Measurements from ENCODE around the gene TIMP4.

The TIMP4 gene

GRCh38 chr3:12159227-12159601 is 502 bp upstream of the TIMP4 start:
- Histone ChIP-seq H3K36me3 (ENCODE audit: insufficient read depth, insufficient read length, low read length) (peaks cover 26% of the 10 kb centered on the region), H3K9me3 (ENCODE audit: insufficient read depth, low read length) (no peaks in the 10 kb centered on the region), H3K4me3 (ENCODE audit: insufficient read length, low read depth) (no peak overlapping the region), H3K4me1 (ENCODE audit: insufficient read depth, insufficient read length) (peaks cover 14% of the 10 kb centered on the region), H3K9ac (ENCODE audit: insufficient read length, low read depth) (no peak overlapping the region), H3K27me3 (ENCODE audit: insufficient read depth, insufficient read length) (no peaks in the 10 kb centered on the region)
- TF ChIP-seq ZNF274 (IDR thresholded peaks at IDR 0.05; ENCODE audit: low read depth, low read length) (no peak), YY1 (IDR thresholded peaks at IDR 0.05; ENCODE audit: insufficient read depth, insufficient read length) (no peak), SUZ12 (IDR thresholded peaks at IDR 0.05; ENCODE audit: extremely low read depth, insufficient read depth, insufficient read length) (no peak)
- peak; percentile 91 for DNase-seq (ENCODE audit: low read depth, low spot score)

DNA sequence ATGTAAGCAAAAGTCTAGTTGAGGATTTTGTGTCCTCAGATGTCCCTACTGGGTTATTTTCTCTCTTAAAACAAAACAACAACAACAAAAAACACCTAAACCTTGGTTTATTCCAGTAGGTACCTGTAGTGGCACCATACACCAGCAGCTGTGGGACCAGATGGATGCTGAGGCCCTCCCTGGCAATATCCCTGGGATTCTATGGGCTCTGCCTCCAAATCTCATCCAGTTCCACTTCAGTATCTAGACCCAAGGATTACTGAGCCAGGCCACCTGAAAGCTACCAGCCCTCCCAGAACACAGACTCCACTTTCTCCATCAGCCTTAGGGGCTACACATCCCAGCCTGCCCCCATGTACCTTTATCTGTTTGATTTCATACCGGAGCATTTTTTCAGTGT is 1.7 kb downstream of the TIMP4 start:
- Histone ChIP-seq H3K4me3 (ENCODE audit: insufficient read length, low read depth) (no peak overlapping the region), H3K9ac (ENCODE audit: insufficient read length, low read depth) (no peak overlapping the region), H3K36me3 (ENCODE audit: insufficient read depth, insufficient read length, low read length) (peaks cover 40% of the 10 kb centered on the region), H3K27me3 (ENCODE audit: insufficient read depth, insufficient read length) (no peaks in the 10 kb centered on the region), H3K9me3 (ENCODE audit: insufficient read depth, low read length) (no peaks in the 10 kb centered on the region), H3K4me1 (ENCODE audit: insufficient read depth, insufficient read length) (peaks cover 14% of the 10 kb centered on the region)
- no peak for DNase-seq (ENCODE audit: low read depth, low spot score)
- TF ChIP-seq YY1 (IDR thresholded peaks at IDR 0.05; ENCODE audit: insufficient read depth, insufficient read length) (no peak), SUZ12 (IDR thresholded peaks at IDR 0.05; ENCODE audit: extremely low read depth, insufficient read depth, insufficient read length) (no peak), ZNF274 (IDR thresholded peaks at IDR 0.05; ENCODE audit: low read depth, low read length) (no peak)

GRCh38 chr3:12155828-12156227 is 2.9 kb downstream of the TIMP4 start:
- H3K4me3 ChIP-seq (ENCODE audit: insufficient read length, low read depth): no peak overlapping the region
- TF ChIP-seq ZNF274 (IDR thresholded peaks at IDR 0.05; ENCODE audit: low read depth, low read length) (no peak), SUZ12 (IDR thresholded peaks at IDR 0.05; ENCODE audit: extremely low read depth, insufficient read depth, insufficient read length) (no peak), YY1 (IDR thresholded peaks at IDR 0.05; ENCODE audit: insufficient read depth, insufficient read length) (no peak)
- H3K9me3 ChIP-seq (ENCODE audit: insufficient read depth, low read length): no peaks in the 10 kb centered on the region
- H3K36me3 ChIP-seq (ENCODE audit: insufficient read depth, insufficient read length, low read length): peaks cover 47% of the 10 kb centered on the region
- no peak for DNase-seq (ENCODE audit: low read depth, low spot score)
- H3K27me3 ChIP-seq (ENCODE audit: insufficient read depth, insufficient read length): no peaks in the 10 kb centered on the region
- peaks cover 11% of the 10 kb centered on the region for H3K4me1 ChIP-seq (ENCODE audit: insufficient read depth, insufficient read length)
- H3K9ac ChIP-seq (ENCODE audit: insufficient read length, low read depth): no peak overlapping the region

DNA sequence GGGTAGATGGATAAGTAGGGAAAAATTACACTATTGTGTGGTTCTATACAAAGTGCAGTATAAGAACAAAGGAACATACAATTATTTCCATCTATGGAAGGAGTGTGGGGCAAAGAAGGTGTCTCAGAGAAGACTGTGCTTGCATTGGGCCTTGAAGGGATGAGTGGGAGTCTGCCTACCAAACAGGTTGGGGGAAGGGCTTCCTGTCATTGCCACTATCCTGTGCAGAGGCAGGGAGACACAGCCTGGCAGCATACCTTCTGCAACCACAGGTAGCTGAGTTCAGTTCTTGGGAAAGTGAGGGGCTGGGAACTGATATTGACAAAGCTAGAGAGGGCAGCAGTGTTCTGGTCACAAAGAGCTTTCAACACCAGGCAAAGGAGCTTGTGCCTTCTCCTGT is 3.4 kb downstream of the TIMP4 start:
- H3K27me3 ChIP-seq (ENCODE audit: insufficient read depth, insufficient read length): no peaks in the 10 kb centered on the region
- H3K9ac ChIP-seq (ENCODE audit: insufficient read length, low read depth): no peak overlapping the region
- DNase-seq (ENCODE audit: low read depth, low spot score): no peak
- peaks cover 9% of the 10 kb centered on the region for H3K4me1 ChIP-seq (ENCODE audit: insufficient read depth, insufficient read length)
- TF ChIP-seq SUZ12 (IDR thresholded peaks at IDR 0.05; ENCODE audit: extremely low read depth, insufficient read depth, insufficient read length) (no peak), YY1 (IDR thresholded peaks at IDR 0.05; ENCODE audit: insufficient read depth, insufficient read length) (no peak), ZNF274 (IDR thresholded peaks at IDR 0.05; ENCODE audit: low read depth, low read length) (no peak)
- H3K36me3 ChIP-seq (ENCODE audit: insufficient read depth, insufficient read length, low read length): peaks cover 47% of the 10 kb centered on the region
- no peak overlapping the region for H3K4me3 ChIP-seq (ENCODE audit: insufficient read length, low read depth)
- H3K9me3 ChIP-seq (ENCODE audit: insufficient read depth, low read length): no peaks in the 10 kb centered on the region

DNA sequence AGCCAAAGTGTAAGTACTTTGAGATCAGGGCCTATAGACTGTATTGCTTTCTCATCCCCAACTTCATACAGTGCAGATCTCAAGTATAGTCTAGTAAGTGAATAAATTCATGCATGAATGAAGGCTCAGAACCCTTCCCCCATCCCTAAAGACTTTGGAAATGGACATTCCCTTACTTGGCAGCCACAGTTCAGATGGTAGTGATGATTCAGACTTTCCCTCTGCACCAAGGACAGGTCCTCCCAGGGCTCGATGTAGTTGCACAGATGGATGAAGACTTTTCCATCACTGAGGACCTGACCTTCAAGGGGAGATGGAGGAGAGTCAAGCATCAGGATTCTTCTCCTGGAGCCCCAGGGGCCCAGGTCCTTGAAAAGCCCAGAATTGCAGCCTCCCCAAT is 4.6 kb downstream of the TIMP4 start:
- H3K9ac ChIP-seq (ENCODE audit: insufficient read length, low read depth): no peak overlapping the region
- H3K4me3 ChIP-seq (ENCODE audit: insufficient read length, low read depth): no peak overlapping the region
- H3K4me1 ChIP-seq (ENCODE audit: insufficient read depth, insufficient read length): peaks cover 9% of the 10 kb centered on the region
- TF ChIP-seq ZNF274 (IDR thresholded peaks at IDR 0.05; ENCODE audit: low read depth, low read length) (no peak), SUZ12 (IDR thresholded peaks at IDR 0.05; ENCODE audit: extremely low read depth, insufficient read depth, insufficient read length) (no peak), YY1 (IDR thresholded peaks at IDR 0.05; ENCODE audit: insufficient read depth, insufficient read length) (no peak)
- H3K27me3 ChIP-seq (ENCODE audit: insufficient read depth, insufficient read length): no peaks in the 10 kb centered on the region
- H3K9me3 ChIP-seq (ENCODE audit: insufficient read depth, low read length): no peaks in the 10 kb centered on the region
- H3K36me3 ChIP-seq (ENCODE audit: insufficient read depth, insufficient read length, low read length): peaks cover 50% of the 10 kb centered on the region
- DNase-seq (ENCODE audit: low read depth, low spot score): no peak

GRCh38 chr3:12150112-12150511 is 8.6 kb downstream of the TIMP4 start:
- Histone ChIP-seq H3K9ac (ENCODE audit: insufficient read length, low read depth) (no peak overlapping the region), H3K4me1 (ENCODE audit: insufficient read depth, insufficient read length) (peaks cover 3% of the 10 kb centered on the region), H3K27me3 (ENCODE audit: insufficient read depth, insufficient read length) (no peaks in the 10 kb centered on the region), H3K9me3 (ENCODE audit: insufficient read depth, low read length) (no peaks in the 10 kb centered on the region), H3K4me3 (ENCODE audit: insufficient read length, low read depth) (no peak overlapping the region), H3K36me3 (ENCODE audit: insufficient read depth, insufficient read length, low read length) (peaks cover 48% of the 10 kb centered on the region)
- no peak for TF ChIP-seq ZNF274 (IDR thresholded peaks at IDR 0.05; ENCODE audit: low read depth, low read length)
- TF ChIP-seq YY1 (IDR thresholded peaks at IDR 0.05; ENCODE audit: insufficient read depth, insufficient read length): no peak
- TF ChIP-seq SUZ12 (IDR thresholded peaks at IDR 0.05; ENCODE audit: extremely low read depth, insufficient read depth, insufficient read length): no peak
- DNase-seq (ENCODE audit: low read depth, low spot score): no peak

- Histone ChIP-seq H3K9me3 (ENCODE audit: insufficient read depth, low read length) (no peaks in the 10 kb centered on the region), H3K9ac (ENCODE audit: insufficient read length, low read depth) (no peak overlapping the region), H3K36me3 (ENCODE audit: insufficient read depth, insufficient read length, low read length) (peaks cover 39% of the 10 kb centered on the region), H3K4me3 (ENCODE audit: insufficient read length, low read depth) (no peak overlapping the region), H3K4me1 (ENCODE audit: insufficient read depth, insufficient read length) (peaks cover 3% of the 10 kb centered on the region), H3K27me3 (ENCODE audit: insufficient read depth, insufficient read length) (no peaks in the 10 kb centered on the region)
- no peak for TF ChIP-seq ZNF274 (IDR thresholded peaks at IDR 0.05; ENCODE audit: low read depth, low read length)
- no peak for TF ChIP-seq SUZ12 (IDR thresholded peaks at IDR 0.05; ENCODE audit: extremely low read depth, insufficient read depth, insufficient read length)
- TF ChIP-seq YY1 (IDR thresholded peaks at IDR 0.05; ENCODE audit: insufficient read depth, insufficient read length): no peak
- DNase-seq (ENCODE audit: low read depth, low spot score): no peak
These were observed 9.7 kb downstream of the TIMP4 start for GRCh38 chr3:12149029-12149428.
